GM12891 (cell line): ENCODE data around the gene TMEM60.
A peak's percentile ranks its signal among the peaks of the same experiment; 100 is the strongest.

ENCODE experiments used
- DNase-seq: peaks from one replicate; pipeline ENCODE4 v3.0.0; 2011; ENCODE audit warnings: low spot score; ENCODE audit not compliant: insufficient read length
- FAIRE-seq: peaks from 2 replicates; lab custom pipeline; 2011; peaks lifted over from hg19 to GRCh38; lab: Jason Lieb, UNC
- PAX5 ChIP-seq: IDR thresholded peaks from 2 replicates; pipeline ENCODE4 v1.6.1; 2011; ENCODE audit warnings: low read length, moderate library complexity, mild to moderate bottlenecking; ENCODE audit not compliant: insufficient read depth, severe bottlenecking
- POLR2A ChIP-seq: IDR thresholded peaks from 2 replicates; pipeline ENCODE4 v1.6.1; 2011; ENCODE audit warnings: low read depth, low read length, control low read depth
- POLR2AphosphoS5 ChIP-seq: IDR thresholded peaks from 2 replicates; pipeline ENCODE4 v1.6.1; 2011; ENCODE audit warnings: low read depth, low read length, control low read depth
- POU2F2 ChIP-seq: IDR thresholded peaks from 2 replicates; pipeline ENCODE4 v1.6.1; 2011; ENCODE audit warnings: low read depth, mild to moderate bottlenecking, control low read depth, low read length, moderate library complexity
- SPI1 ChIP-seq: IDR thresholded peaks from 2 replicates; pipeline ENCODE4 v1.6.1; 2011; ENCODE audit warnings: low read depth, low read length, control low read depth
- TAF1 ChIP-seq: IDR thresholded peaks from 2 replicates; pipeline ENCODE4 v1.6.1; 2011; ENCODE audit warnings: low read depth, low read length, control low read depth

Gene TMEM60

GRCh38 chr7:77819021-77819420, 20.8 kb upstream of the TMEM60 start:
- no peak for TF ChIP-seq POLR2AphosphoS5
- no peak for TF ChIP-seq POU2F2
- no peak for TF ChIP-seq POLR2A
- no peak for TF ChIP-seq SPI1
- TF ChIP-seq TAF1: no peak
- no peak for TF ChIP-seq PAX5
- no peak for FAIRE-seq
- DNase-seq: no peak

DNA sequence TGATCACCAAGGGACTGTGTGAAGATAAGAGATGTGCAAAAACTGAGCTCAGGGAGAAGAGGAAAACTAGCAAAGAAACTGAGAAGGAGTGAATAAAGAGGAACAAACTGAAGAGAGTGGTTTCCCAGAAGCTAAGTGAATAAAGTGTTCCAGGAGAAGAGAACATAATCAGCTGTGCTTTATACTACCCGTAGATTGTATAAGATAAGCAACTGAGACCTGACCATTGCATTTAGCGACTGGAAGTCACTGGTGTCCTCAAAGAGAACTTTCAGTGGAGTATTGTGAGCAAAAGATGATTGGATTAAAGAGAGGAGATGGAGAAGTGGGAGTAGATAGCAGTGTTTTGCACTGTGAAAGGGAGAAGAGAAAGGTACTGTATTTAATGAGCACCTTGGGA, 14.9 kb upstream of the TMEM60 start:
- FAIRE-seq: no peak
- TF ChIP-seq POLR2AphosphoS5: no peak
- no peak for TF ChIP-seq POU2F2
- DNase-seq: no peak

GRCh38 chr7:77812290-77812685, 14.1 kb upstream of the TMEM60 start:
- no peak for TF ChIP-seq POU2F2
- TF ChIP-seq POLR2A: no peak
- TF ChIP-seq PAX5: no peak
- no peak for TF ChIP-seq SPI1
- no peak for TF ChIP-seq POLR2AphosphoS5
- TF ChIP-seq TAF1: no peak
- no peak for DNase-seq
- no peak for FAIRE-seq

GRCh38 chr7:77811516-77812289, 13.5 kb upstream of the TMEM60 start:
- no peak for TF ChIP-seq SPI1
- TF ChIP-seq TAF1: no peak
- TF ChIP-seq POU2F2: no peak
- no peak for TF ChIP-seq PAX5
- TF ChIP-seq POLR2A: no peak
- TF ChIP-seq POLR2AphosphoS5: no peak
- DNase-seq (no peak), FAIRE-seq (peak; percentile 45)

GRCh38 chr7:77808517-77808916, 10.3 kb upstream of the TMEM60 start:
- DNase-seq: no peak
- no peak for TF ChIP-seq SPI1
- no peak for TF ChIP-seq POLR2A
- TF ChIP-seq POU2F2: no peak
- TF ChIP-seq TAF1: no peak
- TF ChIP-seq POLR2AphosphoS5: no peak
- no peak for TF ChIP-seq PAX5
- no peak for FAIRE-seq

DNA sequence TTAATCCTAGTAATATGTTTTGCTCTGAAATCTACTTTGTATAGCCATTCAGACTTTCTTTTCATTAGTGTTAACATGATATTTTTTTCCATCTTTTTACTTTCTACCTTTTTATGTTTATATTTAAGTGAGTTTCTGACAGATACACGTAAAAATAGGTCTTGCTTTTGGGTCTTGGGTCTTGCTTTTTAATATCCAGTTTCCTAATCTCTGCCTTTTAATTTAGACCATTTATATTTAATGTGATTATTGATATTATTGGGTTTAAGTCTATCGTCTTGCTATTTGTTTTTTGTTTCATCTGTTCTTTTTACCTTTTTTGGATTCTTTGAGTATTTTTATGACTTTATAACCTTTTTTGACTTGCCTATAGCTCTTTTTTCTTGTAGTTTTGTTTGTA, 8.2 kb upstream of the TMEM60 start:
- FAIRE-seq (no peak), DNase-seq (no peak)
- no peak for TF ChIP-seq POLR2A
- TF ChIP-seq PAX5: no peak
- TF ChIP-seq POLR2AphosphoS5: no peak
- no peak for TF ChIP-seq POU2F2
- TF ChIP-seq TAF1: no peak
- no peak for TF ChIP-seq SPI1

- TF ChIP-seq POLR2AphosphoS5 (no peak), SPI1 (peak; percentile 29; the same call in 1 of the 2 replicates), POU2F2 (no peak), POLR2A (no peak)
- FAIRE-seq (no peak), DNase-seq (no peak)
Measured at GRCh38 chr7:77802557-77803405, 4.5 kb upstream of the TMEM60 start.

GRCh38 chr7:77800730-77801129, 2.5 kb upstream of the TMEM60 start:
- DNase-seq (no peak), FAIRE-seq (no peak)
- TF ChIP-seq SPI1: no peak
- TF ChIP-seq TAF1: no peak
- no peak for TF ChIP-seq POU2F2

- DNase-seq: no peak
- peak; percentile 67 for FAIRE-seq
- TF ChIP-seq POU2F2 (0 out of 2 replicates have a peak, but pooled peaks have one; percentile 38), POLR2AphosphoS5 (no peak), PAX5 (no peak), POLR2A (no peak), SPI1 (no peak), TAF1 (no peak)
Measured at GRCh38 chr7:77800158-77800557, 1.9 kb upstream of the TMEM60 start.
